Measurements from ENCODE around the gene SELENOP. TPM values are rescaled to one million over a fixed set of nuclear protein-coding genes. Genes with fewer than 3 reads are reported as not detected.

The SELENOP gene
- total RNA-seq, 1 experiment from 2014 or later, result 11.4 TPM

DNA sequence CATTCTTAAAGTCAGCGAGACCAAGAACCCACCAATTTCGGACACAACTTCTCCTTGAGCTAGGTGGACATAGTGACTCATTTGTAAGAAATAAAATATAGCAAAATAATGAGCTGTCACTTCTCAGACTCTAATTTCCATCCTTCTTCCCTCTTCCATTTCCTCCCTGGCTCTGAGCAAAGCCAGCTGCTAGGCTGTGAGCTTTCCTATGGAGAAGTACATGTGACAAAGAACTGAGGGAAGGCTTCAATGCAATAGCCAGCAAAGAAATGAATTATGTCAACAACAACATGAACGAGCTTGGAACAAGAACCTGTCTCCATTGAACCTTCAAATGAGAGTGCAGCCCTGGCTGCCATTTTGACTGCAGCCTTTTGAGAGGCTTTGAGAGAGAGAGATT lies 25.9 kb upstream of the SELENOP start:
- Histone ChIP-seq H3K9ac (ENCODE audit: low read length) (no peak overlapping the region), H3K36me3 (ENCODE audit: control insufficient read depth in 1 of 2, insufficient read depth in 2 of 2, low read length in 2 of 2) (no peaks in the 10 kb centered on the region), H3K9me2 (ENCODE audit: insufficient read depth) (no peaks in the 10 kb centered on the region), H3K9me3 (ENCODE audit: control insufficient read depth in 1 of 2, insufficient read depth in 1 of 2, low read depth in 1 of 2, low read length in 2 of 2) (no peaks in the 10 kb centered on the region), H3K4me2 (ENCODE audit: low read length) (no peak overlapping the region), H3K4me3 (replicated peaks in 1 of 2; ENCODE audit: low read depth in 1 of 2, low read length in 2 of 2) (no peak overlapping the region), H3K4me1 (ENCODE audit: control insufficient read depth in 1 of 2, insufficient read depth in 2 of 2, low read length in 2 of 2) (no peaks in the 10 kb centered on the region), H2AFZ (ENCODE audit: low read depth, low read length, poor library complexity, severe bottlenecking) (no peak overlapping the region), H3K79me2 (ENCODE audit: insufficient read depth, low read length) (no peaks in the 10 kb centered on the region), H3K27me3 (ENCODE audit: insufficient read depth, low read length) (no peaks in the 10 kb centered on the region), H4K20me1 (ENCODE audit: insufficient read depth) (no peaks in the 10 kb centered on the region), H3K27ac (ENCODE audit: low read depth, low read length) (no peak overlapping the region)
- ChIA-PET RAD21 (ENCODE audit: low non-redundant PET in 1 of 2, low total read pairs in 2 of 2, uncharacterized antibody in 2 of 2, unreplicated experiment in 2 of 2) (no interaction called here), CTCF (no interaction called here), POLR2A (no interaction called here)
- ATAC-seq, result no peak
- no peak for DNase-seq (ENCODE audit: low read depth, low spot score)
- no TSS peak for BruUV-seq (replicated peaks)
- TF ChIP-seq POLR2A (IDR thresholded peaks at IDR 0.05; ENCODE audit: borderline replicate concordance, extremely low read depth, insufficient read depth, insufficient read length), result no peak
- TF ChIP-seq, protein P1, sequence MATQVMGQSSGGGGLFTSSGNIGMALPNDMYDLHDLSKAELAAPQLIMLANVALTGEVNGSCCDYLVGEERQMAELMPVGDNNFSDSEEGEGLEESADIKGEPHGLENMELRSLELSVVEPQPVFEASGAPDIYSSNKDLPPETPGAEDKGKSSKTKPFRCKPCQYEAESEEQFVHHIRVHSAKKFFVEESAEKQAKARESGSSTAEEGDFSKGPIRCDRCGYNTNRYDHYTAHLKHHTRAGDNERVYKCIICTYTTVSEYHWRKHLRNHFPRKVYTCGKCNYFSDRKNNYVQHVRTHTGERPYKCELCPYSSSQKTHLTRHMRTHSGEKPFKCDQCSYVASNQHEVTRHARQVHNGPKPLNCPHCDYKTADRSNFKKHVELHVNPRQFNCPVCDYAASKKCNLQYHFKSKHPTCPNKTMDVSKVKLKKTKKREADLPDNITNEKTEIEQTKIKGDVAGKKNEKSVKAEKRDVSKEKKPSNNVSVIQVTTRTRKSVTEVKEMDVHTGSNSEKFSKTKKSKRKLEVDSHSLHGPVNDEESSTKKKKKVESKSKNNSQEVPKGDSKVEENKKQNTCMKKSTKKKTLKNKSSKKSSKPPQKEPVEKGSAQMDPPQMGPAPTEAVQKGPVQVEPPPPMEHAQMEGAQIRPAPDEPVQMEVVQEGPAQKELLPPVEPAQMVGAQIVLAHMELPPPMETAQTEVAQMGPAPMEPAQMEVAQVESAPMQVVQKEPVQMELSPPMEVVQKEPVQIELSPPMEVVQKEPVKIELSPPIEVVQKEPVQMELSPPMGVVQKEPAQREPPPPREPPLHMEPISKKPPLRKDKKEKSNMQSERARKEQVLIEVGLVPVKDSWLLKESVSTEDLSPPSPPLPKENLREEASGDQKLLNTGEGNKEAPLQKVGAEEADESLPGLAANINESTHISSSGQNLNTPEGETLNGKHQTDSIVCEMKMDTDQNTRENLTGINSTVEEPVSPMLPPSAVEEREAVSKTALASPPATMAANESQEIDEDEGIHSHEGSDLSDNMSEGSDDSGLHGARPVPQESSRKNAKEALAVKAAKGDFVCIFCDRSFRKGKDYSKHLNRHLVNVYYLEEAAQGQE (IDR thresholded peaks at IDR 0.05; ENCODE audit: low read depth), result no peak
- TF ChIP-seq EGR1 (IDR thresholded peaks at IDR 0.05; ENCODE audit: low read depth), result no peak
- TF ChIP-seq YY1 (IDR thresholded peaks at IDR 0.05; ENCODE audit: extremely low read depth, insufficient replicate concordance, low read depth, low read length), result no peak
- no peak for TF ChIP-seq ZNF274 (IDR thresholded peaks at IDR 0.05; ENCODE audit: low read depth, low read length)
- TF ChIP-seq, protein P2, sequence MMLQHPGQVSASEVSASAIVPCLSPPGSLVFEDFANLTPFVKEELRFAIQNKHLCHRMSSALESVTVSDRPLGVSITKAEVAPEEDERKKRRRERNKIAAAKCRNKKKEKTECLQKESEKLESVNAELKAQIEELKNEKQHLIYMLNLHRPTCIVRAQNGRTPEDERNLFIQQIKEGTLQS (IDR thresholded peaks at IDR 0.05), result no peak
- TF ChIP-seq POLR2AphosphoS5 (IDR thresholded peaks at IDR 0.05; ENCODE audit: low read depth, low read length), result no peak
- no peak for TF ChIP-seq SIN3A (IDR thresholded peaks at IDR 0.05; ENCODE audit: low read depth)
- TF ChIP-seq CBX3 (IDR thresholded peaks at IDR 0.05; ENCODE audit: low read depth), result no peak
- no peak for TF ChIP-seq MAX (IDR thresholded peaks at IDR 0.05)
- intact Hi-C loops (cut with micrococcal nuclease), result no loop called here

Data from HCT116 (cell line).